MM.1S (cell line): ENCODE measurements around the gene SSBP3.

Experiments
- DNase-seq: peaks from one replicate; pipeline ENCODE4 v3.0.0-alpha.2; 2015
- H2AFZ ChIP-seq: fragments of 300-600 bp; sonication (generic); 2 replicates; pipeline ENCODE4 v1.6.0; 2016; ENCODE audit warnings: antibody characterized with exemption, low read length
- H3F3A ChIP-seq: fragments of 300-600 bp; sonication (generic); 2 replicates; pipeline ENCODE4 v1.6.1; 2016; ENCODE audit warnings: mild to moderate bottlenecking, antibody characterized with exemption, low read length, moderate library complexity, mixed read lengths; ENCODE audit not compliant: insufficient read depth
- H3K27ac ChIP-seq: fragments of 300-600 bp; sonication (generic); 2 replicates; pipeline ENCODE4 v1.5.1; 2016; ENCODE audit warnings: mild to moderate bottlenecking, low read length
- H3K27me3 ChIP-seq: fragments of 300-600 bp; sonication (generic); replicated peaks from 2 replicates; pipeline ENCODE4 v1.6.0; 2016; ENCODE audit warnings: low read length; ENCODE audit not compliant: insufficient read depth
- H3K36me3 ChIP-seq: fragments of 300-600 bp; sonication (generic); replicated peaks from 2 replicates; pipeline ENCODE4 v1.6.1; 2016; ENCODE audit warnings: mild to moderate bottlenecking, low read length, mixed read lengths; ENCODE audit not compliant: insufficient read depth
- H3K4me1 ChIP-seq: fragments of 300-600 bp; sonication (generic); 2 replicates; pipeline ENCODE4 v1.6.1; 2016; ENCODE audit warnings: low read length, mixed read lengths
- H3K4me2 ChIP-seq: fragments of 300-600 bp; sonication (generic); 2 replicates; pipeline ENCODE4 v1.6.0; 2016; ENCODE audit warnings: low read depth, low read length
- H3K4me3 ChIP-seq: fragments of 300-600 bp; sonication (generic); 2 replicates; pipeline ENCODE4 v1.5.1; 2016; ENCODE audit warnings: low read length, mixed read lengths
- H3K79me2 ChIP-seq: fragments of 300-600 bp; sonication (generic); 2 replicates; pipeline ENCODE4 v1.6.1; 2016; ENCODE audit warnings: mixed run types, low read length, mixed read lengths
- H3K9ac ChIP-seq: fragments of 300-600 bp; sonication (generic); 2 replicates; pipeline ENCODE4 v1.6.1; 2016; ENCODE audit warnings: low read length, mixed read lengths
- H3K9me2 ChIP-seq: fragments of 300-600 bp; sonication (generic); replicated peaks from 2 replicates; pipeline ENCODE4 v1.6.1; 2016; ENCODE audit warnings: mild to moderate bottlenecking, low read length, mixed read lengths; ENCODE audit not compliant: insufficient read depth
- H3K9me3 ChIP-seq: fragments of 300-600 bp; sonication (generic); replicated peaks from 2 replicates; pipeline ENCODE4 v1.6.1; 2016; ENCODE audit warnings: mild to moderate bottlenecking, low read length, mixed read lengths; ENCODE audit not compliant: insufficient read depth
- H4K20me1 ChIP-seq: fragments of 300-600 bp; sonication (generic); 2 replicates; pipeline ENCODE4 v1.6.1; 2016; ENCODE audit warnings: mild to moderate bottlenecking, low read length, moderate library complexity, mixed read lengths; ENCODE audit not compliant: insufficient read depth
- CTCF ChIP-seq: fragments of 300-600 bp; sonication (generic); IDR thresholded peaks from 2 replicates; pipeline ENCODE4 v1.5.1; 2016; ENCODE audit warnings: antibody characterized with exemption, low read length, mixed read lengths
- EZH2 ChIP-seq: fragments of 300-600 bp; sonication (generic); optimal IDR thresholded peaks from 2 replicates; pipeline ENCODE3; 2017; ENCODE audit warnings: low read depth, mild to moderate bottlenecking, antibody characterized with exemption, low read length, mixed read lengths
- EZH2phosphoT487 ChIP-seq: fragments of 300-600 bp; sonication (generic); IDR thresholded peaks from 2 replicates; pipeline ENCODE4 v1.6.1; 2018; ENCODE audit warnings: antibody characterized with exemption, low read length

SSBP3 gene

DNA sequence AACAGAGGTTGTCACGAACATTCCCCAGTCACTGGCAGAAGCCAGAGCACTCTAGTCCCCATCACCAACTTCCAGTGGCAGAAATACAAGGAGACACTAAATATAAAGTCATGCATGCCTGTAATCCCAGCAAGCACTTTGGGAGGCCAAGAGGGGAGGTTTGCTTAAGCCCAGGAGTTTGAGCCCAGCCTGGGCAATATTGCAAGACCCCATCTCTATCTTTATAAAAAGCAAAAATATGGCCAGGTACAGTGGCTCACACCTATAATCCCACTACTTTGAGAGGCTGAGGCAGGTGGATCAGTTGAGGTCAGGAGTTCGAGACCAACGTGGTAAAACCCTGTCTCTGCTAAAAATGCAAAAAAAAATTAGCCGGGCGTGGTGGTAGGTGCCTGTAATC is 212.7 kb downstream of the SSBP3 start:
- Histone ChIP-seq H3K79me2 (no peaks in the 10 kb centered on the region), H3K9me3 (no peaks in the 10 kb centered on the region), H3K36me3 (no peaks in the 10 kb centered on the region), H3K4me1 (no peaks in the 10 kb centered on the region), H3F3A (no peaks in the 10 kb centered on the region), H3K27ac (no peak overlapping the region), H3K4me2 (no peak overlapping the region), H3K27me3 (no peaks in the 10 kb centered on the region), H2AFZ (no peak overlapping the region), H3K9me2 (no peaks in the 10 kb centered on the region), H4K20me1 (no peaks in the 10 kb centered on the region), H3K9ac (no peak overlapping the region), H3K4me3 (no peak overlapping the region)
- DNase-seq: no peak
- no peak for TF ChIP-seq CTCF
- TF ChIP-seq EZH2phosphoT487: no peak
- TF ChIP-seq EZH2: no peak

GRCh38 chr1:54191525-54191924 is 214.7 kb downstream of the SSBP3 start:
- Histone ChIP-seq H3K9ac (no peak overlapping the region), H3K4me1 (no peaks in the 10 kb centered on the region), H3K36me3 (no peaks in the 10 kb centered on the region), H4K20me1 (no peaks in the 10 kb centered on the region), H2AFZ (no peak overlapping the region), H3K4me2 (no peak overlapping the region), H3K9me3 (no peaks in the 10 kb centered on the region), H3K9me2 (no peaks in the 10 kb centered on the region), H3K27ac (no peak overlapping the region), H3F3A (no peaks in the 10 kb centered on the region), H3K4me3 (no peak overlapping the region), H3K79me2 (no peaks in the 10 kb centered on the region), H3K27me3 (no peaks in the 10 kb centered on the region)
- no peak for DNase-seq
- no peak for TF ChIP-seq EZH2phosphoT487
- no peak for TF ChIP-seq CTCF
- TF ChIP-seq EZH2: no peak

DNA sequence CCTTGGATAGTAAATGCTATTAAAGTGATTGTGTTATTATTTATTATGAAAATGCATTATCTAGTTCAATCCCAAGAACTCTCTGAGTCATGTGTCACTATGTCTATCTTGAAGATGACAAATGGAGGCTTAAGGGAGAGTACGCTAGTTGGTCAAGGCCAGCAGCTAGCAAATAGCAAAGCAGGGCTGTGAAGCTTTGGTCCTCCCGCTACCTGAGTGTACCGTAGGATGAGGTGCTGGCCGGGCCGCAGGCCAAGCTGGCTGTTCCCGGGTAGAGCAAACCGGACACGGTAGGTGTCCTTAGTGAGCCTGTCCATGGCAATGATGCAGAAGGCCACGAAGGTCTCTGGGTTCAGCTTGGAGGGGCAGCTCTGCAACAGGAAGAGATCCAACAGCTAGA is 215.7 kb downstream of the SSBP3 start:
- H2AFZ ChIP-seq: no peak overlapping the region
- no peak overlapping the region for H3K4me2 ChIP-seq
- no peak for DNase-seq
- no peaks in the 10 kb centered on the region for H3F3A ChIP-seq
- no peaks in the 10 kb centered on the region for H3K36me3 ChIP-seq
- H3K79me2 ChIP-seq: no peaks in the 10 kb centered on the region
- TF ChIP-seq EZH2 (no peak), EZH2phosphoT487 (no peak), CTCF (no peak)
- H3K27me3 ChIP-seq: no peaks in the 10 kb centered on the region
- no peaks in the 10 kb centered on the region for H3K9me2 ChIP-seq
- H3K4me1 ChIP-seq: no peaks in the 10 kb centered on the region
- no peak overlapping the region for H3K27ac ChIP-seq
- no peak overlapping the region for H3K4me3 ChIP-seq
- no peak overlapping the region for H3K9ac ChIP-seq
- H3K9me3 ChIP-seq: no peaks in the 10 kb centered on the region
- H4K20me1 ChIP-seq: no peaks in the 10 kb centered on the region

DNA sequence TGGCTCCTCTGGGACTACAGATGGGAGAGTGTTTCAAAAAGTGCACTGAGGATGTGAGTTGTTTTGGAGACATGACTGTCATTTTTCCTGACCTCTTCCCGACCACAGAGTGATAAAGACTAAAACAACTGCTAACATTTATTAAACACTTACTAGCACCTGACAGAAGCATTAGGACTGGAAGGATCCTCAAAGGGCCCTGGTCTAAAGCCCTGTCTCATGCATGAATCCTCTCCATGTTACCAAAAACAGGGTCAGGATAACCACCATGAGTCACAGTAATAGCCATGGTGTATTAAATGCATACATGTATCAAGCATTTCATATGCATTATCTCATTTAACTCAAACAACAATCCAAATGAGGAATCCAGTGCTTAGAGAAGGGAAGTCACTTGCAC is 217.9 kb downstream of the SSBP3 start:
- H4K20me1 ChIP-seq: no peaks in the 10 kb centered on the region
- no peaks in the 10 kb centered on the region for H3K9me2 ChIP-seq
- no peak overlapping the region for H3K9ac ChIP-seq
- H3F3A ChIP-seq: no peaks in the 10 kb centered on the region
- no peaks in the 10 kb centered on the region for H3K27me3 ChIP-seq
- H3K79me2 ChIP-seq: no peaks in the 10 kb centered on the region
- H3K36me3 ChIP-seq: no peaks in the 10 kb centered on the region
- H3K4me1 ChIP-seq: no peaks in the 10 kb centered on the region
- no peaks in the 10 kb centered on the region for H3K9me3 ChIP-seq
- H3K27ac ChIP-seq: no peak overlapping the region
- no peak overlapping the region for H3K4me2 ChIP-seq
- TF ChIP-seq CTCF (no peak), EZH2phosphoT487 (no peak), EZH2 (no peak)
- no peak overlapping the region for H2AFZ ChIP-seq
- DNase-seq: no peak
- no peak overlapping the region for H3K4me3 ChIP-seq
